Adrenal gland (tissue), 12 donors: ENCODE measurements around the gene DOCK8. TPM values are rescaled to one million over a fixed set of nuclear protein-coding genes. Genes with fewer than 3 reads are reported as not detected.

Experiments
- DNase-seq, 7 donors: peaks; one replicate each; pipeline ENCODE4 v3.0.0-alpha.2; 2019 to 2020
- H3K27ac ChIP-seq, 5 donors: fragments of 200-600 bp; sonication (generic) in 4 of 5; 1 replicate in 3 of 5; 2 replicates in 2 of 5; pipeline versions ENCODE4 v1.5.1 to v1.8.0; 2016 to 2020; ENCODE audit warnings: mild to moderate bottlenecking in 1 of 5
- H3K27me3 ChIP-seq: fragments of 200-600 bp; 2 replicates; pipeline ENCODE4 v1.8.0; 2021
- H3K36me3 ChIP-seq, 2 donors: fragments of 200-600 bp; replicated peaks in 1 of 2; 1 replicate in 1 of 2; 2 replicates in 1 of 2; pipeline versions ENCODE4 v1.5.1 to v1.8.0; 2018 to 2022
- H3K4me1 ChIP-seq, 2 donors: fragments of 200-600 bp; replicated peaks in 1 of 2; 1 replicate in 1 of 2; 2 replicates in 1 of 2; pipeline versions ENCODE4 v1.5.1 to v1.8.0; 2018 to 2021
- H3K4me3 ChIP-seq, 4 donors: fragments of 200-600 bp; sonication (generic) in 3 of 4; one replicate each; pipeline ENCODE4 v1.5.1; 2016 to 2018
- H3K9me3 ChIP-seq, 3 donors: fragments of 200-600 bp; sonication (generic) in 1 of 3; replicated peaks in 1 of 3; 1 replicate in 2 of 3; 2 replicates in 1 of 3; pipeline versions ENCODE4 v1.5.1 to v1.8.0; 2016 to 2021
- CTCF ChIP-seq, 6 experiments: fragments of 450-650 bp in 4 of 6; fragments of 200-600 bp in 2 of 6; sonication (generic) in 1 of 6; IDR thresholded peaks; 1 replicate in 5 of 6; 2 replicates in 1 of 6; pipeline versions ENCODE4 v1.5.1 to v1.8.0; 2016 to 2021; ENCODE audit warnings: antibody characterized with exemption in 6 of 6, mild to moderate bottlenecking in 2 of 6, moderate library complexity in 1 of 6
- POLR2A ChIP-seq, 2 donors: fragments of 450-650 bp; IDR thresholded peaks; one replicate each; pipeline ENCODE4 v1.6.1; 2017; ENCODE audit warnings: antibody characterized with exemption in 2 of 2, mild to moderate bottlenecking in 2 of 2, moderate library complexity in 1 of 2
- WGBS, 4 donors: extraction: QIAGEN DNeasy Blood & Tissue Kit in 2 of 4; methylation state at CpG; one replicate each; pipeline versions ENCODE4 v1.1.5 to v1.1.7; 2013 to 2017; 5-methylcytosine and 5-hydroxymethylcytosine counted together
- intact Hi-C, 2 donors: fragments of 100-400 bp; cut with DNase I; formaldehyde crosslinking; loops; one replicate each; pipeline versions ENCODE4 v1.14.1 to v1.15.0; 2022 to 2023
- polyA plus RNA-seq, 3 donors: library from polyadenylated mRNA; stranded (reverse); fragments of 200-250 nt in 2 of 3; fragments of 350-450 nt in 1 of 3; fragmentation: Illumina TruSeq in 1 of 3; extraction: RNeasy Lipid Tissue Mini Kit (QIAGEN cat#74804) in 1 of 3; gene quantifications; one replicate each; pipeline ENCODE4 v1.2.3, GENCODE V29; 2013 to 2014
- total RNA-seq, 9 donors: library from RNA; depleted of rRNA in 4 of 9; stranded (reverse); fragments of >200 nt in 4 of 9; fragments of 120-200 nt in 1 of 9; fragmentation: NEBNext Ultra II Directional in 1 of 9; extraction: Animal tissue kit (Norgen Biotek cat#: 25700) in 1 of 9; gene quantifications; one replicate each; pipeline versions ENCODE4 v1.1.0 to v1.2.4, GENCODE V29; 2013 to 2023
- donor health status: healthy with polysubstance abuse.
- donor health status: Bipolar disorder and iron deficiency.
- donor health status: DM: yes; HTN: yes; CAD: no.
- donor health status: DM: no; HTN: no; CAD: no.
- donor health status: DM: no; HTN: no; CAD: no.
- donor health status: DM: yes; HTN: yes; CAD: no.

DOCK8 gene
- total and polyA plus RNA-seq, 12 donors: 8.3 to 134 (median 40.5) TPM

DNA sequence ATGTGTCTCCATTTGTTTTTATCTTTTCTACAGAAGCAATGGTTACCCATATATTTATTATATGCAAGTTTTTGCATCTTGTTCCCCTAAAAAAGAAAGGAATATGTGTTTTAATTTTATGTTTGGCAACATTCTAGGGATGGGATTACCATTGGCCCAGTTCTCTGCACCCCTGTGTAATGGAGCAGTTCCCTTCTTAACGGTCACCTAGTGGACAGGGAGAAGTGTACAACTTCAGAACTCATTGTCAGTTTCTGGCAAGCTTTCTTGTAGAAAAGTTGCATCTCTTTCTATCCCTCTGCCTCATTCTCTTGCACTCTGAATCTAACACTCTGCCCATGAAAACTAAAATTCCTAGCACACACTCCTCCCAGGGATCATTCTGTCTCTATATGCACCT, 78.2 kb downstream of the DOCK8 start:
- WGBS, 4 donors: 77 to 85% (median 80%) methylated on average over 1 of the region's 1 CpG
- Histone ChIP-seq H3K36me3 (no peaks in the 10 kb centered on the region), H3K4me1 (peaks cover 8% of the 10 kb centered on the region in 2 donors), H3K27ac (no peak overlapping the region), H3K4me3 (no peak overlapping the region), H3K9me3 (no peaks in the 10 kb centered on the region), H3K27me3 (no peaks in the 10 kb centered on the region)
- intact Hi-C loops: no loop called here
- no peak for DNase-seq
- TF ChIP-seq POLR2A (IDR thresholded peaks at IDR 0.05) (no peak), CTCF (IDR thresholded peaks at IDR 0.05) (no peak)

GRCh38 chr9:295576-295975, 80.9 kb downstream of the DOCK8 start:
- no peak overlapping the region for H3K27ac ChIP-seq
- no peaks in the 10 kb centered on the region for H3K36me3 ChIP-seq
- peaks cover 8% of the 10 kb centered on the region in 2 donors for H3K4me1 ChIP-seq
- intact Hi-C loops: no loop called here
- no peaks in the 10 kb centered on the region for H3K9me3 ChIP-seq
- H3K27me3 ChIP-seq: no peaks in the 10 kb centered on the region
- no peak for DNase-seq
- TF ChIP-seq CTCF (IDR thresholded peaks at IDR 0.05) (no peak), POLR2A (IDR thresholded peaks at IDR 0.05) (no peak)
- H3K4me3 ChIP-seq: no peak overlapping the region

- Histone ChIP-seq H3K27ac (peak overlapping the region in 1 of 5 donors; percentile 81), H3K36me3 (no peaks in the 10 kb centered on the region), H3K9me3 (no peaks in the 10 kb centered on the region), H3K4me3 (no peak overlapping the region), H3K27me3 (no peaks in the 10 kb centered on the region), H3K4me1 (peaks cover 8% of the 10 kb centered on the region in 2 donors)
- intact Hi-C loops: no loop called here
- WGBS, 4 donors: 81 to 94% (median 91%) methylated on average over 3 of the region's 3 CpGs
- DNase-seq: no peak
- TF ChIP-seq CTCF (IDR thresholded peaks at IDR 0.05): no peak
- TF ChIP-seq POLR2A (IDR thresholded peaks at IDR 0.05): no peak
Measured at GRCh38 chr9:296411-296810, 81.7 kb downstream of the DOCK8 start.

GRCh38 chr9:297104-297972, 82.7 kb downstream of the DOCK8 start:
- no peaks in the 10 kb centered on the region for H3K27me3 ChIP-seq
- H3K9me3 ChIP-seq: no peaks in the 10 kb centered on the region
- WGBS, 4 donors: 27 to 34% (median 33%) methylated on average over 6 of the region's 6 CpGs
- peaks cover 8% of the 10 kb centered on the region in 2 donors for H3K4me1 ChIP-seq
- H3K4me3 ChIP-seq: no peak overlapping the region
- DNase-seq: peak; percentile 42 to 79 (median 70)
- intact Hi-C loops: no loop called here
- no peak for TF ChIP-seq CTCF (IDR thresholded peaks at IDR 0.05)
- no peak for TF ChIP-seq POLR2A (IDR thresholded peaks at IDR 0.05)
- no peaks in the 10 kb centered on the region for H3K36me3 ChIP-seq
- H3K27ac ChIP-seq: peak overlapping the region in 2 of 5 donors; percentile 34 to 81
